GM18520 (cell line): ENCODE measurements around the gene ELP2.
"Not testable (repeated sequence)": the region's sequence is repeated elsewhere in the genome, so short reads cannot be mapped to it uniquely, and the experiment has no call there.

Source experiments
- ATAC-seq: cut with Tn5 transposase; IDR thresholded peaks from one replicate; pipeline ENCODE4 v1.9.1; 2021; ENCODE audit not compliant: unreplicated experiment

The ELP2 gene

DNA sequence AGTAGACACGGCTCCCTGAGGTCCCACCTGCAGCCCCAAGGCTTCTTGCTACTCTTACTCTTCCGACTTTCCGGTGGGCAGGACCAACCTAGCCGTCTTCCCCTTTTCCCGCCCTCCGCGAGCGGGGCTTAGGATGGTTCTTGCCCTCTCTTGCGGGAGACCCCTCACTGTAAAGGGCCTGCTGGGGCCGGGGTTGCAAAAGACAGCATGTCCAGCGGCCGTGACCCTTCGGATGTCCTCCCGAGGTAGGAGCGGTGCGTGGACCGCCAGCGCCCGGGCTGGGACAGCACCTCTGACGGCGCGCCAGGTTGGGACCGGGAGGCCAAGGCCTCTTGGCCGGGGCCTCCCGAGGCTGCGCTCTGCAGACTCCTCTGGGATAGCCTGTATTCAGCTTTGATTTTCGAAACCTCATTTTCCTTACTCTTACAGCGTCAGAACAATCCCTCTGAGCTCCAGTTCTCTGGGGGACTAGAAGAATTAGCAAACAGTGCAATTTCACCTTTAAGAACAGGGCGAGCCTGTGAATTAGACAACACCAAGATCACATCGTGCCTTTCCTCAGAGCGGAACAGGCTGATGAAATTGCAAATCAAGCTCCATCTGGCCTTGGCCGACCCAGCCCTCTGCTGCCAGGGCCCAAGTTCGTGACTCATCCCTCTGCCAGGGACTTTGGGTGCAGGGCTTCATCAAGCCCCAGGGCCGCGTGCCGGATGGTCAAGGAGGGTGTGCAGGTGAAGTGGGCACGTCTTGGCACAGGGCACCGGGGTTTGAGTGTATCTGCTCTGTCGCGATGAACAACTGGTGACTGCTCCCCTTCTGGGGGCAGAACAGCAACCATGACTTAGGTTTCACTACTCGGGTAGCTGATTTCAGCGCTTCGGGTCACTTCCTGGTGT is 58.4 kb downstream of the ELP2 start:
- ATAC-seq: no peak

DNA sequence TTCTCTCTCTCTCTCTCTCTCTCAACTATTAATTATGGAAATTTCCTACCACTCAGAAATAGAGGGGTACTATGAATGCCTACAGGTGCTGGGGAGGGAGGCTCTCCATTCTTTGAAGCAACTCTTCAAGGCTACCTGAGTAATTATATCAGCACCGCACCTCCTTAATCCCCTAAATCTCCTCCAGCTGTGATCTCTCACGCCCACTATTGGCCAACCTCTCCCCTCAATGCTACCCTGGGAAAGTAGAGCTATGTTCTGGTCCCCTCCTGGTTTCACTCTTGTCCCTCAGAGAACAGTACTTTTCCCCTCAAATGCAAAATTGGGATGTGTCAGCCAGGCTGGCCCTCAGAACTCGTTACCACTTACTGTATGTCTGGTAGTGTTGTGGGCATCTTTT is 59.2 kb downstream of the ELP2 start:
- ATAC-seq: no peak

DNA sequence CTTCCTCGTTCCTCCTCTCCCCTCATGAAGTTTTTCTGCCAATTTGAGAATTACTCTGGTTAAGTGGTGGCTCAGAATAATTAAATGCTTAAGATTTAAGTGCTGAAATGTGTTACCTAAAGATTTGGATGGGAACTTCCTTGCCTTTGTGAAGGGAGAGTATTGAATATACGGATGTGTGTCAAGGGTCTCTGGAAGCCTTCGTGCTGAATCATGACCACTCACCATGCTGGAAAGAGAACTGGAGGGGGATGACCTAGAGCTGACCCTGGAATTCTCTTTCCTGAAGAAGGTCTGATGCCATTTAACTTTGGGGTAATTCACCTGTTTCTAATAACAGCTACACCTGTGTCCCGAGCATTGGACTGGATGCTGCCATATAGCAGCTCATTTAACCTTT is 59.8 kb downstream of the ELP2 start:
- ATAC-seq: no peak

DNA sequence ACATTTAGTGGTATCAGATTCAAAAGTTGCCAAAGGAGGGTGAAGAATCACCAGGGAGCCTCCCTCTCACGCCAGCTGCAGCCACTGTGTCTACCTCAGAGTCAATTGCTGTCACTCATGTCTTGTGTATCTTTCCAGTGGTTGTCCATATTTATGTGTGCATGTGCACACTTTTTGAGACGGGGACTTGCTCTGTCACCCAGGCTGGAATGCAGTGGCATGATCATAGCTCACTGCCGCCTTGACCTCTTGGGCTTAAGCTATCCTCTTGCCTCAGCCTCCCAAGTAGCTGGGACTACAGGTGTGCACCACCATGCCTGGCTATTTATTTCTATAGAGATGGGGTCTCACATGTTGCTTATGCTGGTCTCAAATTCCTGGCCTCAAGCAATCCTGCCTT is 61.6 kb downstream of the ELP2 start:
- no peak for ATAC-seq

DNA sequence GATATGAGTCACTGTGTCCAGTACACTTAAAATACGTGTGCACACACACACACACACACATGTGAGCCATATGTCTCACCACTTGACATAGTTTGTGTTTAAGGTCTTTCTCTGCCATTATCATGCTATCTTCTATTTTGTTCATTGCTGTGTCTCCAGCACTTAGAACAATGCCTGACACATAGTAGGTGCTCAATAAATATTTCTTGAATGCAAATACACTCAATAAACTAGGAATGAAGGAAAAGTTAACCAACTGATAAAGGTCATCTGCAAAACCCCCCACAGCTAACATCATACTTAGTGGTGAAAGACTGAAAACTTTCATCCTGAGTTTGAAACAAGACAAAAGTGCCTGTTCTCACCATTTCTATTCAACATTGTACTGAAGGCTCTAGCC is 62.0 kb downstream of the ELP2 start:
- ATAC-seq: no peak

DNA sequence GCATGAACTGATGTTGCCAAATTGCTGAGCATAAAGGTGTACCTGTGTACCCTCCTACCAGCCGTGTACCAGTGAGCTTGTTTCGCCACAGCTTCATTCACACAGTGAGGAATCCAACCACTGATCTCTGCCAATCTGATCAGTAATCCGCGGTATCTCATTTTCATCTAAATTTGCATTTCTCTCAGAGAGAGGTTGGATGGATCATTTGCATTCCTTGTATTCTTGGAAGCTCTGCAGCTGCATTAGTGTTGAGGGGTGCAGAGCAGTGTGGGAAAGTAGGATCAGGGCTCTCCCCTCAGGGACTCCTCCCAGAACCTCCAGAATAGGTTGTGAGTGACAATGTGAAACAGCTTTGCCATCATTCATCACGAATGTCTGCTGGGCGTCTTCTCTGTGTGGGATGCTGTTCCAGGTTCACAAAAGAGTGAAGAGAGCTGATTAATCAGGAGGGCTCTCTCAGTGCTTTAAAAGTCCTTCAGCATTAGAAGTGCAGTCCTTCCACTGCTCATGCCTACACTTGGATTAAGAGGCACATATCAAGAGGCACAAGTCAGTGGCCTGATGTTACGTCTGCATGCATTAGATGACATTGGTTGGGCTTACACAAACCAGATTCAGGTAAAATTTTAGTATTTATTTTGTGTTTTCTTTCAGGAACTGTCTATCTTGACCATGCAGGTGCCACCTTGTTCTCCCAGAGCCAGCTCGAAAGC is 65.1 kb downstream of the ELP2 start:
- no peak for ATAC-seq

DNA sequence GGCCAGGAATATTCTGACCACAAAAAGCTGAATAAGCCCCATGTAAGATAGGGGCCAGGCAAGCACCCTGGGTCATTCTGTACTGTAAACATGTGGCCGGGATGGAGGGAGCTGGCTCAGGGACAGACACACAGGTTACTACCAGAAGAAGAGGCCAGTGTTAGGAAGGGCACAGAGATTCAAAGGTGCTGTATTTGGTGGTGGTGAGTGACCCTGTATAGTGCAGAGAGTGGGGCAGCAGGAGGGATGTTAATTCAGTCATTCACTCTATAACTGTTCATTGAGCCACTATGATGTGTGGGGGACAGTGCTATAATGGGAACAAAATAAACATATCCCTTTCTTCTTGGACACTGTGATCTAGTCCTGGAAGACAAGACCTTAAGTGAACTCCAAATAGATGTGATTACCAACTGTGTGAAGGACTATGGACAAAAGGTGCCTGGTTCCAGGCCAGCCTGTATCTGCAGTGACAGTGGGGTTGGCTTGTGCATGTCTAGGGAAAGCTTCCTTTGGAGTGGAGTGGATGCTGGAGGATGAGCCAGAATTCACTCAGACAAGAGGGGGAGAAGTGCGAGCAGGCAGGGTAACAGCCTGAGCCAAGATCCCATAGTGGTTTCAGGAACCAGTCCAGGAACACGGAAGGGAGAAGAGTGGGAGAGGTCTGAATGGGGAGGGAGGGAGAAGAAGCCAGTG is 65.9 kb downstream of the ELP2 start:
- ATAC-seq: no peak

DNA sequence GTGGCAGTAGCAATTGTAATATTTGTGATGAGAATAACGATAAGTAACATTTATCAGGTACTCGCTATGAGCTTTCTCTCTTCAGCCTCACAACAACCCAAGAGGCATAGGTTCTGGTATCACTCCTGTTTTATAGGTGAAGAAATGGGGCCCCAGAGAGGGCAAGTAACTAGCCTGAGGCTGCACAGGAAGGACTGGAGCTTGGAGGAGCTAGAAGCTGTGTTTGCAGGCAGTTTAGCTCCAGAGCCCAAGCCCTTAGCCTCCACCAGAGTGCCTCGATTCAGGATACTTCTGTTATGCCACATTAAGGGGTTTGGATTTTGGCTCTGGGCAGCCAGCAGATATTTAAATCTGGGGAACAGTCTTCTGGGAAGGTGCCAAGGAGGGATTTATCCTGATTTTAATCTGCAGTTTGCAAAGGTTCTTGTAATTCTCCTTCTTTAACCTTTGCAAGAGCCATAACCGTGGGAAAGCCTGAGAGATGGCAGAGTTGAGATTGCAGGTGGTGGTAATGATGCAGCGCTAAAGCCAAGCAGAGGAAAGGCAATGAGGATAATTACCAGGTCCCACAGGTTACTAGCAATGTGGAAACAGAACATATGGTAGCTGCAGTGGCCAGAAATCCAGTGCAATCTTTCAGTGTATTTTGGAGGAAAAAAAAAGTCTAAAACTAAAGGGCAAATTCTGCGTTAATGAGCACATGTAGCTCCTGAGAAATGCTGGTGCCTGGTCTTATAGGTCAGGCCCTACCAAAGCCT is 66.7 kb downstream of the ELP2 start:
- no peak for ATAC-seq

DNA sequence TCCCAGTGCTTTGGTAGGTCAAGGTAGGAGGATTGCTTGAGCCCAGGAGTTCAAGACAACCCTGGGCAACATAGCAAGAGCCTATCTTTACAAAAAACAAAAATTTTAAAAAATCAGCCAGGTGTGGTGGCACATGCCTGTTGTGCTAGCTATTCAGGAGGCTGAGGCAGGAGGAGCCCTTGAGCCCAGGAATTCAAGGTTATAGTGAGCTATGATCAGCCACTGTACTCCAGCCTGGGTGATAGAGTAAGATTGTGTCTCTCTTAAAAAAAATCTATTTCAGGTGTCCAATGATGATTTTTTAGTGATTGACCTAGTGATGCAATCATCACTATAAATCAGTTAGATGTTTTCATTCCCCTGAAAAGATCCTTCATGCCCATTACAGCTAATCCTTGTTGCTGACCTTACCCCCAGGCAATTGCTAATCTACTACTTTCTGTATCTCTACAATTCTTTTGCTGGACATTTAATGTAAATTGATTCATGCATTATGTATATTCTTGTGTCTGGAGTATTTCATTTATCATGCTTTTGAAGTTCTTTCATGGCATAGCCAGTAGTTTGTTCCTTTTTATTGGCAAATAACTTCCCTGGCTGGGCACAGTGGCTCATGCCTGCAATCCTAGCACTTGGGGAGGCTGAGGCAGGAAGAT is 67.9 kb downstream of the ELP2 start:
- ATAC-seq: no peak

DNA sequence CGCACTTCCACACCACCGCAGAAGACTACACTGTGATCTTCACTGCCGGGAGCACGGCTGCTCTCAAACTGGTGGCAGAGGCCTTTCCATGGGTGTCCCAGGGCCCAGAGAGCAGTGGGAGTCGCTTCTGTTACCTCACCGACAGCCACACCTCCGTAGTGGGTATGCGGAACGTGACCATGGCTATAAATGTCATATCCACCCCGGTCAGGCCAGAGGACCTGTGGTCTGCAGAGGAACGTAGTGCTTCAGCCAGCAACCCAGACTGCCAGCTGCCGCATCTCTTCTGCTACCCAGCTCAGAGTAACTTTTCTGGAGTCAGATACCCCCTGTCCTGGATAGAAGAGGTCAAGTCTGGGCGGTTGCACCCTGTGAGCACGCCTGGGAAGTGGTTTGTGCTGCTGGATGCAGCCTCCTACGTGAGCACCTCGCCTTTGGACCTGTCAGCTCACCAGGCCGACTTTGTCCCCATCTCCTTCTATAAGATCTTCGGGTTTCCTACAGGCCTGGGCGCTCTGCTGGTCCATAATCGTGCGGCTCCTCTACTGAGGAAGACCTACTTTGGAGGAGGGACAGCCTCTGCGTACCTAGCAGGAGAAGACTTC is 70.1 kb downstream of the ELP2 start:
- no peak for ATAC-seq

DNA sequence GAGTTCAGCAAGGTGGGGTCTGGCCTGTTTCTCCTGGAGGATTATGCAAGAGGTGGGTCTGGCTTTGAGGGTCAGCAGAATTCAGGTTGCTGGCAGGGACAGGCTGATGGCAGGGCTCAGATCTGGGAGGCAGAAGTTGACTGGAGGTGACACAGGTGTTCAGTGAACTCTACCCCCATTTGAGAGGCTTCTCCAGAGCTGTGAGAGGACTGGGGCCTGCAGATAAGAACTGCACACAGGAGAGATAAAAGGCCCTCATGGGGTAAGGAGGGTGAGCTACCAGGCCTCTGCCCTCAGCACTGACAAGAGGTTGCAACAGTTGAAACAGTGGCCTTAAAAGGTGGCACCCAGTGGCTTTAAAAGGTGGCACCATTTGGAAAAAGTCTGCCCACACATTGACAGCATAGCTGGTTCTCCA is 70.7 kb downstream of the ELP2 start:
- ATAC-seq: no peak

DNA sequence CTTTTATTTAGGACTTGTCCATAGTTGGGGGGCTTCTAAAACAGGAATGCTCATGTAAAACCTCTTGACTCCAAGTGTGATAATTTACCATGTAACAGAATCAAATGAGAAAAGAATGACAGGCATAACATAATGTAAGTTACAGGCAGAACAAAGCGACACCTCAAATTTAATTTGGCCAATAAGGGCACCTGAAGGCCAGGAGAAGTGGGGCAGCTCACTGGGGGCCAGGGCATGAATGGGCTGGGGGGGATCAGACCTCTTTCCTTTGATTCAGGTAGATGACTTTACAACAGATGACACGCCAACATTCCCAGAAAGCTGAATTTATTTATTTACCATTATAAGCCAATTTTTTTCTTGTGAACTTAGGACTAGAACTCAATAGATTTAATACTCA is 72.1 kb downstream of the ELP2 start:
- ATAC-seq: no peak

DNA sequence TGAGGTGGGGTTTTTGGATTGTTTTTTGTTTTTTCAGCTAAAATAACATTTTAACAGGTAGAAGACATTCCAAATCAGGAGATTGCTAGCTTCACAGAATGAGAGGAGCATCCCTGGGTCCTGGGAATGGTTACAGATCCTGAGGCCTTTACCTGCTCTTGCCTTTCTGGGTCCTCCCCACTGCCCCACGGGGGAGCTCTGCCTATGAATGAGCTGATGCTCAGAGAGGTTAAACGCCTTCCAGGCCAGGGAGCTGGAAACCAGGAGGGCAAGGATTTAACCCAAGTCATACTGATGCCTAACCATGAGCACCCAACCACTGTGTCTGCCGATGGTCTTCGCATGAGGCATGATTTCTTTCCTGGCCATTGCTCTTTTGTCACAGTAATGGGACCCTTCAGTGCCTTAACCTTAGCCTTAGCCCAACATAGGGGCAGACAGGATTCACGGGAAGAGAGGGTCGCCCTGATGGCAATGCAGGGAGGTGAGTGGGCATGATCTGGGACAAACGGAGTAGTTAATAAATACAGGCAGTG is 73.7 kb downstream of the ELP2 start:
- no peak for ATAC-seq

DNA sequence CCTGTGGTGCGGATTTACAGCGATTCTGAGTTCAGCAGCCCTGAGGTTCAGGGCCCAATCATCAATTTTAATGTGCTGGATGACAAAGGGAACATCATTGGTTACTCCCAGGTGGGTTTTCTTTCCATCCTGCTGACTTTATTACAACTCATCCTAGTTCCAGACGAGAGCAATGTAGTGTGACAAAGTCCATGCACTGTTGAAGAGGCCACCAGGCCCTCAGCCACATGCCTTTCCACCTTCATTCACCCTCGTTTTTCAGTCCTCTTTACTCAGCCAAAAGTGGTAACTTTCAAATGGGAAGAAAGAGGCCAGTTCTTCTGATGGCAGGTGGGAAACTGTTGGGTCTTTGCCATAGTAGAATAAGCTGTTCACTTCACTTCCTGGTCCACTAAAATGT is 75.5 kb downstream of the ELP2 start:
- ATAC-seq: no peak

DNA sequence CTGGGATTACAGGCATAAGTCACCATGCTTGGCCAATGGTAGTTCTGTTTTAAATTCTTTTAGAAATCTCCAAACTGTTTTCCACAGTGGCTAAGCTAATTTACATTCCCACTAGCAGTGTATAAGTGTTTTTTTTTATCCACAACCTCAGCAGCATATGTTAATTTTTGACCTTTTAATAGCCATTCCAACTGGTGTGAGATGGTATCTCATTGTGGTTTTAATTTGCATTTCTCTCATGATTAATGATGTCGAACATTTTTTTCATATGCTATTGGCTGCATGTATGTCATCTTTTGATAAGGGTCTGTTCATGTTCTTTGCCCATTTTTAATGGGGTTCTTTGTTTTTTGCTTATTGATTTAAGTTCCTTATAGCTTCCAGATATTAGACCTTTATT is 77.6 kb downstream of the ELP2 start:
- no peak for ATAC-seq

DNA sequence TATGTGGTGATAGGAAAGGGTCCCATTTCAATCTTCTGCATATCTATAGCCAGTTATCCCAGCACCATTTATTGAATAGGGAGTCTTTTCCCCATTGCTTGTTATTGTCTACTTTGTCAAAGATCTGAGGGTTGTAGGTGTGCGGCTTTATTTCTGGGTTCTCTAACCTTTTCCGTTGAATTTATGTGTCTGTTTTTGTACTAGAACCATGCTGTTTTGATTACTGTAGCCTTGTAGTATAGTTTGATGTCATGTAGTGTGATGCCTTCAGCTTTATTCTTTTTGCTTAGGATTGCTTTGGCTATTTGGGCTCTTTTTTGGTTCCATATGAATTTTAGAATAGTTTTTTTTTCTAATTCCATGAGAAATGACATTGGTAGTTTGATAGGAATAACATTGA is 78.3 kb downstream of the ELP2 start:
- not testable (repeated sequence) for ATAC-seq

DNA sequence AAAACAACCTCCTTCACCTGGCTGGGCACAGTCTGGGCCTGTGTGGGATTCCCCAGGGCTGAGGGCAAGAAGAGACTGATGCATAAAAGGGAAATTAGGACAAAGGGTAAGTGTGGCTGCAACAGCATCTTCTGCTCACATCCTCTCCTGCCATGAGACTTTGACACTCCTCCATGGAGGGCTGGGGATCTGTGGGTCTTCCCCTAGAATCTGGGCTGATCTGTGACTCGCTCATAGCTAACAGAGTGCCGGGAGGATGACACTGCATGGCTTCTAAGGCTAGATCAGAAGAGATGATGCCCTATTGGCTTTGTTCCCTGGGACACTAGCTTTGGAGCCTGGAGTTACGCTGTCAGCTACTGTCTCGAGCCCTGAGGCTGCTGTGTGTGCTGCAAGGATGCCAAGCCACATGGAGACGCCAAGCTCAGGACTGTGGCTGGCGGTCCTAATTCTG is 81.9 kb downstream of the ELP2 start:
- ATAC-seq: no peak

DNA sequence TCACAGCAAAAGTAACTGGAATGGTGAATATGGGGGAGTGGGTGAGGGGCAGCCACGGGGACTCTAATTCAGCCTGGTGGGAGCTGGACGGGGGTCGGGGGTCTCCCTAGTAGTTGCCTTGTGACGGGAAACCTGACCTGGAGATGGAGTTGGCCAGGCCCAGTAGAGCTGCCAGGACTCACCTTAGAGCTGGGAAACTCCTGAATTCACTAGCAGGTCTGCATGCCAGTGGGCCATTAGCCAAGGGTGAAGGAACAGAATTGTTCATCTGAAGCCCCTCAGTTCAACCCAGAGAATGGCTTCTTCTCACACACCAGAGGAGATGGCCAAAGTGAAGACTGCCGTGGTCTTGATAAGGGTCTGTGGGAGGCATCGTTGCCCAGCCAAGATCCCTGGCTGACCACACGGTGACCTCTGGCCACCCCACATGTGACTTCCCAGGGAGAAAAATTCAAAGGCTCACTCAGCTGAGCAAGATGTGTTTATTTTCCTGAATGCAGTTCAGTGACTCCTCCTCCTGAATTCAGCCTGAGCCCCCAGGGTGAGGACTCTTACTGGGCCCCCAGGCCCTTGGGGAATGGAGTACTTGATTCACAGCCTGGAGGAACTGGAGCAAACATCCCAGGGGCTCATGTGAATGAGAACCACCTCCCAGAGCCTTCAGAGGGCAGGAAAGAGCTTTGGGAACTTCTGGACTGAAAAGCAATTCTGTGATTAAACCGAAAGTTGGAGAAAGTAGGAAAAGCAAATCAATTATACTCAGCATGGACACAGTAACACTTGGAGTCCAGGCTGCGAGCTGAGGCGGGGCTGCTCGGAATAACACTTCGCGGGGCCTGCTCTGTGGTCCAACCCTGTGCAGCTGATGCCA is 82.8 kb downstream of the ELP2 start:
- no peak for ATAC-seq

DNA sequence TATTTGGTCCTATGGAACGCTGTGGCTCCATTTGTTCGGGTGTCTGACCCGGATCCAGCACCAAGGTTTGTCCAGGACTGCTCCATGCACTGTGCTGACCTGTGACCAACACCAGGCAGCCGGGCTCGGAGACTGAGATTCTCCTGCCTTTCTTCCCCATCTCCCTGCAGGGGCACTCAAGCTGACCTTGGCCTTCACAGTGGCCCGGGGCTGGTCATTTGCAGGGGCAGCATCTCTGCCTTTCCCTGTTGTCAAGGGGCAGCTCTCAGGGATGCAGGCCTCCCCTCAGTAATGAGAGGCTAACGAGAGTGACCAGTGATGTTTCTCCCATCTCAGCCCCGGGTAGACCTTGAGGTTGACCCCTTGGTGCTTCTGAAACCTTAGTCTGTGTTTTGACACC is 85.1 kb downstream of the ELP2 start:
- no peak for ATAC-seq
